K562 (cell line): ENCODE measurements around the gene IL5. TPM values are rescaled to one million over a fixed set of nuclear protein-coding genes. Genes with fewer than 3 reads are reported as not detected.

Experiments
- ATAC-seq: fragments of 200-7000 bp; cut with Tn5 transposase; 3 replicates; pipeline ENCODE4 v1.9.1; 2020; ENCODE audit warnings: moderate library complexity
- BruUV-seq: library from RNA; stranded (reverse); fragments of 400-500 nt; replicated peaks from 2 replicates; lab custom pipeline; 2021; lab: Mats Ljungman, UMichigan
- CTCF ChIA-PET: fragments of 300-600 bp; formaldehyde crosslinking; extraction: SDS; loops from one replicate; lab custom pipeline; 2021; ENCODE audit warnings: low intra/inter-chr PET ratio; lab: Yijun Ruan, JAX
- POLR2A ChIA-PET: fragments of 300-600, 350-650 bp; sonication (Branson Sonifier 250); formaldehyde crosslinking; extraction: SDS; loops from one replicate; lab custom pipeline; 2021; ENCODE audit warnings: antibody characterized with exemption, inconsistent platforms; lab: Yijun Ruan, JAX
- DNase-seq, 4 experiments: peaks; one replicate each; pipeline versions ENCODE4 v3.0.0 to v3.0.0-alpha.2; 2011 to 2018; ENCODE audit warnings: low spot score in 3 of 4, mixed read lengths in 3 of 4; ENCODE audit errors: extremely low read depth in 1 of 4
- FAIRE-seq: peaks from 2 replicates; lab custom pipeline; 2011; peaks lifted over from hg19 to GRCh38; lab: Jason Lieb, UNC
- H2AFZ ChIP-seq: 2 replicates; pipeline ENCODE4 v1.6.0; 2011; ENCODE audit warnings: low read depth, low read length, control low read depth, inconsistent platforms
- H3K27ac ChIP-seq: fragments of 200-600 bp; 3 replicates; pipeline ENCODE4 v1.8.0; 2011; ENCODE audit warnings: low read depth, mild to moderate bottlenecking, control low read depth, inconsistent platforms, low read length, moderate library complexity, mixed read lengths; ENCODE audit errors: extremely low read depth
- H3K27me3 ChIP-seq, 2 experiments: fragments of 300-600 bp in 1 of 2; 2 replicates in 1 of 2; 3 replicates in 1 of 2; pipeline versions ENCODE4 v1.6.0 to v1.8.0; 2011; ENCODE audit warnings: inconsistent platforms in 2 of 2, low read length in 2 of 2, mild to moderate bottlenecking in 1 of 2, mixed read lengths in 1 of 2, moderate library complexity in 1 of 2; ENCODE audit not compliant: control insufficient read depth in 2 of 2, insufficient read depth in 2 of 2
- H3K36me3 ChIP-seq: fragments of 300-600 bp; 3 replicates; pipeline ENCODE4 v1.8.0; 2011; ENCODE audit warnings: mild to moderate bottlenecking, low read length, inconsistent platforms; ENCODE audit not compliant: control insufficient read depth, insufficient read depth
- H3K4me1 ChIP-seq, 2 experiments: fragments of 200-600 bp in 1 of 2; replicated peaks in 1 of 2; 2 replicates in 1 of 2; 3 replicates in 1 of 2; pipeline versions ENCODE4 v1.5.1 to v1.8.0; 2011; ENCODE audit warnings: inconsistent platforms in 2 of 2, low read length in 2 of 2, mild to moderate bottlenecking in 1 of 2, mixed read lengths in 1 of 2, moderate library complexity in 1 of 2; ENCODE audit not compliant: control insufficient read depth in 2 of 2, insufficient read depth in 2 of 2
- H3K4me2 ChIP-seq: 2 replicates; pipeline ENCODE4 v1.6.1; 2011; ENCODE audit warnings: low read length, control low read depth, inconsistent platforms, mixed read lengths; ENCODE audit not compliant: insufficient read depth
- H3K4me3 ChIP-seq: fragments of 200-600 bp; sonication (generic), shearing (Covaris generic); 2 replicates; pipeline ENCODE4 v1.5.1; 2016; ENCODE audit warnings: control low read depth, inconsistent platforms
- H3K79me2 ChIP-seq: fragments of 200-600 bp; 3 replicates; pipeline ENCODE4 v1.8.0; 2011; ENCODE audit warnings: low read length, inconsistent platforms; ENCODE audit not compliant: control insufficient read depth, insufficient read depth
- H3K9ac ChIP-seq, 2 experiments: 2 replicates each; pipeline versions ENCODE4 v1.6.0 to v1.6.1; 2011; ENCODE audit warnings: low read depth in 2 of 2, low read length in 2 of 2, control low read depth in 1 of 2, inconsistent platforms in 1 of 2, mild to moderate bottlenecking in 1 of 2, mixed read lengths in 1 of 2; ENCODE audit not compliant: insufficient read depth in 1 of 2
- H3K9me1 ChIP-seq: one replicate; pipeline ENCODE4 v1.6.0; 2011; ENCODE audit warnings: inconsistent platforms, mild to moderate bottlenecking, low read length, moderate library complexity; ENCODE audit not compliant: control insufficient read depth, insufficient read depth
- H3K9me3 ChIP-seq: replicated peaks from 2 replicates; pipeline ENCODE4 v1.5.1; 2011; ENCODE audit warnings: low read depth, low read length, inconsistent platforms; ENCODE audit not compliant: control insufficient read depth, insufficient read depth
- H4K20me1 ChIP-seq: replicated peaks from 2 replicates; pipeline ENCODE4 v1.6.1; 2011; ENCODE audit warnings: low read length, inconsistent platforms, mixed read lengths; ENCODE audit not compliant: control insufficient read depth, insufficient read depth
- CCNT2 ChIP-seq: IDR thresholded peaks from 2 replicates; pipeline ENCODE4 v1.6.1; 2011; ENCODE audit warnings: borderline replicate concordance, low read depth, mild to moderate bottlenecking, moderate library complexity, mixed read lengths, low read length; ENCODE audit not compliant: insufficient read length; ENCODE audit errors: extremely low read depth
- LCOR ChIP-seq: sonication (generic); formaldehyde crosslinking; IDR thresholded peaks from 2 replicates; pipeline ENCODE4 v1.8.0; 2022; ENCODE audit warnings: mild to moderate bottlenecking, missing genetic modification reagents
- PRPF4 ChIP-seq: fragments of 200-400 bp; formaldehyde crosslinking; IDR thresholded peaks from one replicate; pipeline ENCODE4 v1.6.1; 2017; ENCODE audit warnings: low read length, low read depth, mild to moderate bottlenecking; ENCODE audit not compliant: insufficient read depth, poor library complexity, severe bottlenecking
- ZNF143 ChIP-seq: sonication (generic); formaldehyde crosslinking; IDR thresholded peaks from 2 replicates; pipeline ENCODE4 v1.9.0; 2022; ENCODE audit warnings: mild to moderate bottlenecking, missing genetic modification reagents
- WGBS: fragments of 100-300 bp; shearing (Covaris generic); methylation state at CpG from one replicate; pipeline ENCODE4 v1.1.6; 2016; ENCODE audit warnings: low coverage, mixed read lengths; ENCODE audit not compliant: insufficient coverage; ENCODE audit errors: missing lambda C conversion rate; 5-methylcytosine and 5-hydroxymethylcytosine counted together
- in situ Hi-C: fragments of 300-500 bp; cut with MboI; formaldehyde crosslinking; loops from 4 replicates; pipeline ENCODE4 v1.15.0; 2018; ENCODE audit warnings: inconsistent platforms, mixed read lengths
- intact Hi-C: fragments of 100-400 bp; cut with micrococcal nuclease; formaldehyde crosslinking; loops from 2 replicates; pipeline ENCODE4 v1.14.2; 2022
- polyA plus RNA-seq, 8 experiments: library from polyadenylated mRNA; depleted of rRNA in 4 of 8; stranded (reverse) in 5 of 8; unstranded in 3 of 8; fragments of >200 nt; fragmentation: Nextera tagmentation in 2 of 8; fragmentation: Illumina TruSeq in 1 of 8; extraction: Ambion mirVana in 2 of 8; extraction: Trizol in 1 of 8; gene quantifications; 2 replicates each; pipeline versions ENCODE4 v1.2.1 to v1.2.3, GENCODE V29; 2011 to 2014; ENCODE audit warnings: inconsistent platforms in 1 of 8, missing spikeins in 1 of 8
- total RNA-seq, 7 experiments: library from RNA; depleted of rRNA in 6 of 7; stranded (reverse); fragments of >200 nt in 6 of 7; fragmentation: Illumina TruSeq in 2 of 7; extraction: Trizol in 2 of 7; gene quantifications; 2 replicates each; pipeline versions ENCODE4 v1.2.1 to v1.2.3, GENCODE V29; 2011 to 2021; ENCODE audit warnings: low replicate concordance in 1 of 7
- TF ChIP-seq, protein P1 (sequence below): sonication (generic); formaldehyde crosslinking; IDR thresholded peaks from 2 replicates; pipeline ENCODE4 v1.8.0; 2022; ENCODE audit warnings: mild to moderate bottlenecking, missing genetic modification reagents
- TF ChIP-seq, protein P2 (sequence below): fragments of 150-350 bp; IDR thresholded peaks from 2 replicates; pipeline ENCODE4 v1.6.1; 2014; ENCODE audit warnings: low read depth, mild to moderate bottlenecking, low read length, borderline replicate concordance

Gene IL5
- total and polyA plus RNA-seq, 9 of the 15 experiments (the other 6 are each of a cell fraction or from before 2014, with no cell fraction given), result 0.44 TPM; not detected in 8

GRCh38 chr5:132530946-132531345 is 12.4 kb downstream of the IL5 start:
- H4K20me1 ChIP-seq, result no peaks in the 10 kb centered on the region
- intact Hi-C loops, result no loop called here
- H3K79me2 ChIP-seq, result no peaks in the 10 kb centered on the region
- H2AFZ ChIP-seq, result no peak overlapping the region
- FAIRE-seq, result no peak
- ChIA-PET POLR2A (no interaction called here), CTCF (no interaction called here)
- H3K27me3 ChIP-seq, result no peaks in the 10 kb centered on the region
- H3K4me1 ChIP-seq, result peaks cover 4 to 26% of the 10 kb centered on the region in 2 experiments; a peak in 4 of 5 replicates
- H3K9me3 ChIP-seq, result no peaks in the 10 kb centered on the region
- in situ Hi-C loops, result no loop called here
- no peaks in the 10 kb centered on the region for H3K36me3 ChIP-seq
- H3K27ac ChIP-seq, result no peak overlapping the region
- BruUV-seq, result no TSS peak
- 21% methylated on average over 4 of the region's 4 CpGs for WGBS
- ATAC-seq, result no peak
- H3K4me3 ChIP-seq, result no peak overlapping the region
- no peaks in the 10 kb centered on the region for H3K9me1 ChIP-seq
- no peak overlapping the region for H3K9ac ChIP-seq
- H3K4me2 ChIP-seq, result no peak overlapping the region
- no peak for DNase-seq
- no peak for TF ChIP-seq PRPF4
- TF ChIP-seq ZNF143 (CRISPR knock-in tag), result no peak
- no peak for TF ChIP-seq CCNT2
- TF ChIP-seq, protein P1, sequence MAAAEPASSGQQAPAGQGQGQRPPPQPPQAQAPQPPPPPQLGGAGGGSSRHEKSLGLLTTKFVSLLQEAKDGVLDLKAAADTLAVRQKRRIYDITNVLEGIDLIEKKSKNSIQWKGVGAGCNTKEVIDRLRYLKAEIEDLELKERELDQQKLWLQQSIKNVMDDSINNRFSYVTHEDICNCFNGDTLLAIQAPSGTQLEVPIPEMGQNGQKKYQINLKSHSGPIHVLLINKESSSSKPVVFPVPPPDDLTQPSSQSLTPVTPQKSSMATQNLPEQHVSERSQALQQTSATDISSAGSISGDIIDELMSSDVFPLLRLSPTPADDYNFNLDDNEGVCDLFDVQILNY (CRISPR knock-in tag), result no peak
- TF ChIP-seq, protein P2, sequence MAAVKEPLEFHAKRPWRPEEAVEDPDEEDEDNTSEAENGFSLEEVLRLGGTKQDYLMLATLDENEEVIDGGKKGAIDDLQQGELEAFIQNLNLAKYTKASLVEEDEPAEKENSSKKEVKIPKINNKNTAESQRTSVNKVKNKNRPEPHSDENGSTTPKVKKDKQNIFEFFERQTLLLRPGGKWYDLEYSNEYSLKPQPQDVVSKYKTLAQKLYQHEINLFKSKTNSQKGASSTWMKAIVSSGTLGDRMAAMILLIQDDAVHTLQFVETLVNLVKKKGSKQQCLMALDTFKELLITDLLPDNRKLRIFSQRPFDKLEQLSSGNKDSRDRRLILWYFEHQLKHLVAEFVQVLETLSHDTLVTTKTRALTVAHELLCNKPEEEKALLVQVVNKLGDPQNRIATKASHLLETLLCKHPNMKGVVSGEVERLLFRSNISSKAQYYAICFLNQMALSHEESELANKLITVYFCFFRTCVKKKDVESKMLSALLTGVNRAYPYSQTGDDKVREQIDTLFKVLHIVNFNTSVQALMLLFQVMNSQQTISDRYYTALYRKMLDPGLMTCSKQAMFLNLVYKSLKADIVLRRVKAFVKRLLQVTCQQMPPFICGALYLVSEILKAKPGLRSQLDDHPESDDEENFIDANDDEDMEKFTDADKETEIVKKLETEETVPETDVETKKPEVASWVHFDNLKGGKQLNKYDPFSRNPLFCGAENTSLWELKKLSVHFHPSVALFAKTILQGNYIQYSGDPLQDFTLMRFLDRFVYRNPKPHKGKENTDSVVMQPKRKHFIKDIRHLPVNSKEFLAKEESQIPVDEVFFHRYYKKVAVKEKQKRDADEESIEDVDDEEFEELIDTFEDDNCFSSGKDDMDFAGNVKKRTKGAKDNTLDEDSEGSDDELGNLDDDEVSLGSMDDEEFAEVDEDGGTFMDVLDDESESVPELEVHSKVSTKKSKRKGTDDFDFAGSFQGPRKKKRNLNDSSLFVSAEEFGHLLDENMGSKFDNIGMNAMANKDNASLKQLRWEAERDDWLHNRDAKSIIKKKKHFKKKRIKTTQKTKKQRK, result no peak
- TF ChIP-seq LCOR (CRISPR knock-in tag), result no peak
